ENCODE measurements around the gene RGP1.

GRCh38 chr9:35729101-35729500 lies 20.0 kb upstream of the RGP1 start:
- no peak for TF ChIP-seq SPI1 (IDR thresholded peaks at IDR 0.05; ENCODE audit: low read depth, low read length)
- TF ChIP-seq POLR2AphosphoS5 (IDR thresholded peaks at IDR 0.05; ENCODE audit: low read depth, low read length), result no peak
- no peak for TF ChIP-seq POLR2A (IDR thresholded peaks at IDR 0.05; ENCODE audit: low read depth, low read length)
- no peak for TF ChIP-seq TAF1 (IDR thresholded peaks at IDR 0.05; ENCODE audit: low read depth, low read length)
- no peak for TF ChIP-seq POU2F2 (IDR thresholded peaks at IDR 0.05; ENCODE audit: low read depth, low read length)
